Mucosa of descending colon (tissue), 3 donors: ENCODE results near the gene SLC22A31. TPM values are rescaled to one million over a fixed set of nuclear protein-coding genes. Genes with fewer than 3 reads are reported as not detected.

ENCODE experiments used
- ATAC-seq: fragments of 200-7000 bp; cut with Tn5 transposase; one replicate; pipeline ENCODE4 v1.9.1; 2020; ENCODE audit warnings: mild to moderate bottlenecking, moderate library complexity
- DNase-seq, 3 donors: peaks; one replicate each; pipeline ENCODE4 v3.0.0-alpha.2; 2020
- H3K36me3 ChIP-seq: fragments of 200-600 bp; one replicate; pipeline ENCODE4 v1.8.0; 2021; ENCODE audit warnings: low read depth, mild to moderate bottlenecking
- H3K4me1 ChIP-seq: fragments of 200-600 bp; one replicate; pipeline ENCODE4 v1.8.0; 2021; ENCODE audit warnings: low read depth, mild to moderate bottlenecking
- H3K4me3 ChIP-seq: fragments of 200-600 bp; one replicate; pipeline ENCODE4 v1.8.0; 2021; ENCODE audit warnings: mild to moderate bottlenecking
- H3K9me3 ChIP-seq: fragments of 200-600 bp; one replicate; pipeline ENCODE4 v1.8.0; 2021; ENCODE audit warnings: mild to moderate bottlenecking
- intact Hi-C, 2 donors: fragments of 100-400 bp; cut with DNase I in 1 of 2; cut with micrococcal nuclease in 1 of 2; formaldehyde crosslinking; loops; one replicate each; pipeline versions ENCODE4 v1.11.0 to v1.11.1; 2022; cut with DNase I, micrococcal nuclease
- total RNA-seq, 3 donors: library from RNA; stranded (reverse); fragmentation: NEBNext Ultra II Directional in 2 of 3; extraction: Animal tissue kit (Norgen Biotek cat#: 25700) in 2 of 3; gene quantifications; one replicate each; pipeline versions ENCODE4 v1.2.1 to v1.2.4, GENCODE V29; 2021 to 2023
- TF ChIP-seq, protein P1 (sequence below): fragments of 200-600 bp; IDR thresholded peaks from one replicate; pipeline ENCODE4 v1.8.0; 2022; ENCODE audit warnings: antibody characterized with exemption, mild to moderate bottlenecking
- donor health status: DM: no; HTN: no; CAD: no; lungs with moderate emphysema.
- donor health status: DM: no; HTN: no; CAD: no.
- donor health status: DM: no; HTN: yes; CAD: no.

SLC22A31 gene
- total RNA-seq, 3 donors from 2014 or later, result 0.35 to 1.8 (median 1.1) TPM

DNA sequence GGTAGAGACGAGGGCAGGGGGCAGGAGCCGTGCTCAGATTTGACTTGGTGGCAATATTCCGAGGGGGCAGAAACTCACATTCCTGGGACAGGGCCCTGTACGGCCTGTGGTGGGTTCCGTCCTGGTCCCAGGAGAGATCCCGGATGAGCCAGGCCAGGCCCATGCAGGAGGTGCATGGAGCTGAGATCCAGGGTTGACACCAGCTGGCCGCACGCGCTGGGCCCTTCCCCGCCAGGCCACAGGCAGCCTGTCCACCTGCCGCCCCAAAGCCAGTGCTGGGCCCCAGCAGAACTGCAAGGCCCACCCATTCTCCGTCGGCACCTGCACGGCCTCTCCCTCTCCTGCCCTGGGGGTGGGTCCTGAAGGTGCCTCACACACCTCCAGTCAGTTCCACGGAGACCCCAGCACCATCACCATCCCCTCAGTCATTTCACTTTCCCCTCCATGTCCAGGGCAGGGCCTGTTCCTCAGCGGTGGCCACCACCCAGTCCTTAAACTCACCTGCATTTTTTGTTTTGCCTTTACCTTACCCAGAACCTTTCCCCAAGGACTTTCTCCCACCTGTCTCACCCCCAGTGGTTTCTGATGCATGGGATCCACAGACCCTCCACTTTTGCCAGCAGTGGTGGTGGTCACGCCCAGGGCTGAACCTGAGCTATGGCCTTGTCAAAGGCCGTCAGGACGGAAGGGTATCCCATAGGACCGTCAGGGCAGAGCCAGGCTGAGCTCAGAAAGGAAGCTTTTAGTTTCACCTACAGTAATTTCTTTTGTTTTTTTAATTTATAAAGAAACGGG is 53.9 kb downstream of the SLC22A31 start:
- intact Hi-C loops, result no loop called here
- Histone ChIP-seq H3K36me3 (no peaks in the 10 kb centered on the region), H3K4me1 (no peaks in the 10 kb centered on the region), H3K4me3 (no peak overlapping the region), H3K9me3 (peaks cover 3% of the 10 kb centered on the region)
- DNase-seq (peak in 2 of 3 donors; percentile 14 to 33), ATAC-seq (no peak)
- TF ChIP-seq, protein P1, sequence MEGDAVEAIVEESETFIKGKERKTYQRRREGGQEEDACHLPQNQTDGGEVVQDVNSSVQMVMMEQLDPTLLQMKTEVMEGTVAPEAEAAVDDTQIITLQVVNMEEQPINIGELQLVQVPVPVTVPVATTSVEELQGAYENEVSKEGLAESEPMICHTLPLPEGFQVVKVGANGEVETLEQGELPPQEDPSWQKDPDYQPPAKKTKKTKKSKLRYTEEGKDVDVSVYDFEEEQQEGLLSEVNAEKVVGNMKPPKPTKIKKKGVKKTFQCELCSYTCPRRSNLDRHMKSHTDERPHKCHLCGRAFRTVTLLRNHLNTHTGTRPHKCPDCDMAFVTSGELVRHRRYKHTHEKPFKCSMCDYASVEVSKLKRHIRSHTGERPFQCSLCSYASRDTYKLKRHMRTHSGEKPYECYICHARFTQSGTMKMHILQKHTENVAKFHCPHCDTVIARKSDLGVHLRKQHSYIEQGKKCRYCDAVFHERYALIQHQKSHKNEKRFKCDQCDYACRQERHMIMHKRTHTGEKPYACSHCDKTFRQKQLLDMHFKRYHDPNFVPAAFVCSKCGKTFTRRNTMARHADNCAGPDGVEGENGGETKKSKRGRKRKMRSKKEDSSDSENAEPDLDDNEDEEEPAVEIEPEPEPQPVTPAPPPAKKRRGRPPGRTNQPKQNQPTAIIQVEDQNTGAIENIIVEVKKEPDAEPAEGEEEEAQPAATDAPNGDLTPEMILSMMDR, result no peak

Other genes with a start within 250 kb of the SLC22A31 start
- gene CBFA2T3, start 223.3 kb downstream of the SLC22A31 start, total RNA-seq, result 10 to 100 TPM in 1 of 3 donors, 1 to 10 TPM in 2; 6.9 to 12.8 (median 8.4) TPM
- gene ACSF3, start 106.7 kb downstream of the SLC22A31 start, total RNA-seq, result 10 to 100 TPM; 44.7 to 77.8 (median 49.6) TPM
- gene CDH15, start 28.8 kb downstream of the SLC22A31 start, total RNA-seq, result not detected
- 1 to 10 TPM; 4.7 to 8.8 (median 7.2) TPM for gene ZNF778, start 17.2 kb upstream of the SLC22A31 start, total RNA-seq